H1 (cell line): ENCODE data around the gene TBC1D25. TPM values are rescaled to one million over a fixed set of nuclear protein-coding genes. Genes with fewer than 3 reads are reported as not detected.

Source experiments
- CHD7 ChIP-seq: fragments of 300-600 bp; sonication (generic); IDR thresholded peaks from 2 replicates; pipeline ENCODE4 v1.7.1; 2012; ENCODE audit warnings: low read length, moderate library complexity, mild to moderate bottlenecking, inconsistent platforms; ENCODE audit not compliant: insufficient replicate concordance
- polyA plus RNA-seq, 7 experiments: library from polyadenylated mRNA; depleted of rRNA in 3 of 7; stranded (reverse) in 5 of 7; unstranded in 2 of 7; fragments of >200 nt in 5 of 7; fragments of 200-250 nt in 2 of 7; gene quantifications; 1 replicate in 5 of 7; 2 replicates in 1 of 7; 4 replicates in 1 of 7; pipeline versions ENCODE4 v1.2.1 to v1.2.3, GENCODE V29; 2011 to 2013; ENCODE audit warnings: missing spikeins in 2 of 7, mixed read lengths in 2 of 7
- total RNA-seq: library from RNA; stranded (reverse); fragmentation: NEBNext Ultra II Directional; extraction: Animal tissue kit (Norgen Biotek cat#: 25700); gene quantifications from 2 replicates; pipeline ENCODE4 v1.2.1, GENCODE V29; 2021

Gene TBC1D25
- total and polyA plus RNA-seq, 2 of the 8 experiments (the other 6 are each of a cell fraction or from before 2014, with no cell fraction given): 6.5 to 6.8 TPM

GRCh38 chrX:48507246-48507645, 32.3 kb upstream of the TBC1D25 start (continued):
- TF ChIP-seq CHD7: no peak
